Fibroblast of mammary gland (primary cell): ENCODE measurements around the gene TUG1.

ENCODE experiments used
- DNase-seq: peaks from one replicate; pipeline ENCODE4 v3.0.0-alpha.2; 2010; ENCODE audit warnings: low read depth
- H3K4me3 ChIP-seq: 2 replicates; pipeline ENCODE4 v1.5.1; 2011; ENCODE audit warnings: low read depth, mild to moderate bottlenecking, low read length, moderate library complexity; ENCODE audit not compliant: control insufficient read depth
- CTCF ChIP-seq: conservative IDR thresholded peaks from 2 replicates; pipeline ENCODE4 v1.5.1; 2011; ENCODE audit warnings: low read depth, low read length, inconsistent platforms; ENCODE audit not compliant: control insufficient read depth, insufficient read depth

Gene TUG1

DNA sequence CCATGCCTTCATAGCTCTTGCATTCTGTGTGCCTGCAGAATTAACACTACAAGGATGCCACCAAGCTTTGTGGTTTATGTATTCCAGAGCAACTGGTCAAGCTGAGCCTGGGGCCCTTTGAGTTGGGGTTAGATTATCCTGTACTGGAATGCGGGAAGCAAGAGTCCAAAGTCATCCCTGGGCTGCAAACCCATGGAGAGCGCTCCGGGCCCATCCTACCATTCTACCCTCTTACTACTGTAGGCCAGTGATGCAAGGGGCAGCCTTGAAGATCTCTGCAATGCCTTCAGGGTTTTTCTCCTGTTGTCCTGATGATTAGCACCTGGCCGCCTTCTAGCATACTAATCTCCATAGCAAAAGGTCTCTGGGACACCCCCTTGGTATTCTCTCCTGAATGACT lies 51.3 kb downstream of the TUG1 start:
- no peak overlapping the region for H3K4me3 ChIP-seq
- no peak for TF ChIP-seq CTCF
- DNase-seq: no peak

DNA sequence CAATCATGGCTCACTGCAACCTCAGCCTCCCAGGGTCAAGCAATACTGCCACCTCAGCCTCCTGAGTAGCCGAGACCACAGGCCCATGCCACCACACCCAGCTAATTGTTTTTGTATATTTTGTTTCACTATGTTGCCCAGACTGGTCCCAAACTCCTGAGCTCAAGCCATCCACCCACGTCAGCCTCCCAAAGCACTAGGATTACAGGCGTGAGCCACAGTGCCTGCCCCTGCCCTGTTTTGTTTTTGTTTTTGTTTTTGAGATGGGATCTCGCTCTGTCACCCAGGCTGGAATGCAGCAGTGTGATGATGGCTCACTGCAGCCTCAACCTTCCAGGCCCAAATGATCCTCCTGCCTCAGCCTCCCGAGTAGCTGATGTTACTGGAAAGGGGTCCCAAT lies 53.5 kb downstream of the TUG1 start:
- no peak for DNase-seq
- TF ChIP-seq CTCF: no peak
- H3K4me3 ChIP-seq: no peak overlapping the region
